ENCODE data around the gene ZG16. TPM values are rescaled to one million over a fixed set of nuclear protein-coding genes. Genes with fewer than 3 reads are reported as not detected.

The ZG16 gene
- total RNA-seq, 1 experiment from 2014 or later, result 0.07 TPM

DNA sequence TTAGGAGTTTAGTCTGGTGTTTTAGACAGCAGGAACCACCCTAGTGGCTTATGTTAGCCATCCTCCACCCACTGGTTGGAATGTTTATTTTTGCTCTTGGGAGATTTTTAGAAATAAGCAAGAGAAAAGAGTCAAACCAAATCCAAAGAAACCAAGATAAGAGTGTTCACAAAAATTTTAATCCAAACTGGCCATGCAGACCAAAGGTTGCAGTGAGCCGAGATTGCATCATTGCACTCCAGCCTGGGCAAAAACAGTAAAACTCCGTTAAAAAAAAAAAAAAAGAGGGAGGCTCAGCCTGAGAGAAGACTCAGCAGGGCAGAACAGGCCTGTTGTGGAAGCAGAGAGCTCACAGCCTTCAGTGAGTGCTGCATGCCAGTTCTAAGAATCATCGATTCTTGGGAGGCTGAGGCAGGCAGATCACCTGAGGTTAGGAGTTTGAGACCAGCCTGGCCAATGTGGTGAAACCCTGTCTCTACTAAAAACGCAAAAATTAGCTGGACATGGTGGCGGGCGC is 20.0 kb upstream of the ZG16 start:
- POLR2A ChIA-PET, result interaction anchor here (1.2 kb wide), 1 partner anchor 9 kb away, joined by 4 read pairs; no protein-coding TSS in a partner anchor
- H4K20me1 ChIP-seq (ENCODE audit: insufficient read depth), result no peaks in the 10 kb centered on the region
- no peak overlapping the region for H3K27ac ChIP-seq (ENCODE audit: low read depth, low read length)
- H3K9ac ChIP-seq (ENCODE audit: low read length), result no peak overlapping the region
- H2AFZ ChIP-seq (ENCODE audit: low read depth, low read length, poor library complexity, severe bottlenecking), result no peak overlapping the region
- H3K36me3 ChIP-seq (ENCODE audit: control insufficient read depth in 1 of 2, insufficient read depth in 2 of 2, low read length in 2 of 2), result no peaks in the 10 kb centered on the region
- no TSS peak for BruUV-seq (replicated peaks)
- H3K4me1 ChIP-seq (ENCODE audit: control insufficient read depth in 1 of 2, insufficient read depth in 2 of 2, low read length in 2 of 2), result peaks cover 0 to 2% of the 10 kb centered on the region in 2 experiments; a peak in 1 of 4 replicates
- H3K9me3 ChIP-seq (ENCODE audit: control insufficient read depth in 1 of 2, insufficient read depth in 1 of 2, low read depth in 1 of 2, low read length in 2 of 2), result no peaks in the 10 kb centered on the region
- RAD21 ChIA-PET (ENCODE audit: low non-redundant PET in 1 of 2, low total read pairs in 2 of 2, uncharacterized antibody in 2 of 2, unreplicated experiment in 2 of 2), result no interaction called here
- intact Hi-C loops (cut with micrococcal nuclease), result no loop called here
- ATAC-seq (no peak), DNase-seq (ENCODE audit: low read depth, low spot score) (no peak)
- H3K4me3 ChIP-seq (replicated peaks in 1 of 2; ENCODE audit: low read depth in 1 of 2, low read length in 2 of 2), result no peak overlapping the region
- no peaks in the 10 kb centered on the region for H3K79me2 ChIP-seq (ENCODE audit: insufficient read depth, low read length)
- TF ChIP-seq EGR1 (IDR thresholded peaks at IDR 0.05; ENCODE audit: low read depth) (no peak), EZH2 (IDR thresholded peaks at IDR 0.05) (no peak), ZNF274 (IDR thresholded peaks at IDR 0.05; ENCODE audit: low read depth, low read length) (no peak)
- no peak overlapping the region for H3K4me2 ChIP-seq (ENCODE audit: low read length)
- CTCF ChIA-PET, result no interaction called here
- H3K9me2 ChIP-seq (ENCODE audit: insufficient read depth), result no peaks in the 10 kb centered on the region
- H3K27me3 ChIP-seq (ENCODE audit: insufficient read depth, low read length), result no peaks in the 10 kb centered on the region

GRCh38 chr16:29760567-29761279 is 17.3 kb upstream of the ZG16 start:
- no TSS peak for BruUV-seq (replicated peaks)
- H3K27me3 ChIP-seq (ENCODE audit: insufficient read depth, low read length), result no peaks in the 10 kb centered on the region
- H3K9me3 ChIP-seq (ENCODE audit: control insufficient read depth in 1 of 2, insufficient read depth in 1 of 2, low read depth in 1 of 2, low read length in 2 of 2), result no peaks in the 10 kb centered on the region
- ChIA-PET CTCF (no interaction called here), RAD21 (ENCODE audit: low non-redundant PET in 1 of 2, low total read pairs in 2 of 2, uncharacterized antibody in 2 of 2, unreplicated experiment in 2 of 2) (no interaction called here), POLR2A (no interaction called here)
- H3K4me1 ChIP-seq (ENCODE audit: control insufficient read depth in 1 of 2, insufficient read depth in 2 of 2, low read length in 2 of 2), result peaks cover 14 to 17% of the 10 kb centered on the region in 2 experiments
- H3K4me3 ChIP-seq (replicated peaks in 1 of 2; ENCODE audit: low read depth in 1 of 2, low read length in 2 of 2), result no peak overlapping the region
- H3K4me2 ChIP-seq (ENCODE audit: low read length), result no peak overlapping the region
- H2AFZ ChIP-seq (ENCODE audit: low read depth, low read length, poor library complexity, severe bottlenecking), result no peak overlapping the region
- intact Hi-C loops (cut with micrococcal nuclease), result no loop called here
- no peak overlapping the region for H3K27ac ChIP-seq (ENCODE audit: low read depth, low read length)
- ATAC-seq (no peak), DNase-seq (ENCODE audit: low read depth, low spot score) (no peak)
- H4K20me1 ChIP-seq (ENCODE audit: insufficient read depth), result no peaks in the 10 kb centered on the region
- H3K9ac ChIP-seq (ENCODE audit: low read length), result no peak overlapping the region
- H3K36me3 ChIP-seq (ENCODE audit: control insufficient read depth in 1 of 2, insufficient read depth in 2 of 2, low read length in 2 of 2), result no peaks in the 10 kb centered on the region
- no peaks in the 10 kb centered on the region for H3K79me2 ChIP-seq (ENCODE audit: insufficient read depth, low read length)
- no peaks in the 10 kb centered on the region for H3K9me2 ChIP-seq (ENCODE audit: insufficient read depth)
- TF ChIP-seq ZNF274 (IDR thresholded peaks at IDR 0.05; ENCODE audit: low read depth, low read length) (no peak), SP1 (IDR thresholded peaks at IDR 0.05; ENCODE audit: low read depth) (no peak), EGR1 (IDR thresholded peaks at IDR 0.05; ENCODE audit: low read depth) (no peak), POLR2A (IDR thresholded peaks at IDR 0.05; ENCODE audit: borderline replicate concordance, extremely low read depth, insufficient read depth, insufficient read length) (no peak), RAD21 (IDR thresholded peaks at IDR 0.05; ENCODE audit: low read depth) (no peak), MAX (IDR thresholded peaks at IDR 0.05) (no peak), JUND (IDR thresholded peaks at IDR 0.05) (no peak), EZH2 (IDR thresholded peaks at IDR 0.05) (no peak), CBX3 (IDR thresholded peaks at IDR 0.05; ENCODE audit: low read depth) (no peak), YY1 (IDR thresholded peaks at IDR 0.05; ENCODE audit: extremely low read depth, insufficient replicate concordance, low read depth, low read length) (no peak), FOSL1 (IDR thresholded peaks at IDR 0.05; ENCODE audit: low read depth) (no peak), SRF (IDR thresholded peaks at IDR 0.05; ENCODE audit: low read depth) (no peak), CEBPB (IDR thresholded peaks at IDR 0.05; ENCODE audit: low read depth) (no peak), EZH2phosphoT487 (IDR thresholded peaks at IDR 0.05; ENCODE audit: borderline replicate concordance) (no peak)
- TF ChIP-seq, protein P1, sequence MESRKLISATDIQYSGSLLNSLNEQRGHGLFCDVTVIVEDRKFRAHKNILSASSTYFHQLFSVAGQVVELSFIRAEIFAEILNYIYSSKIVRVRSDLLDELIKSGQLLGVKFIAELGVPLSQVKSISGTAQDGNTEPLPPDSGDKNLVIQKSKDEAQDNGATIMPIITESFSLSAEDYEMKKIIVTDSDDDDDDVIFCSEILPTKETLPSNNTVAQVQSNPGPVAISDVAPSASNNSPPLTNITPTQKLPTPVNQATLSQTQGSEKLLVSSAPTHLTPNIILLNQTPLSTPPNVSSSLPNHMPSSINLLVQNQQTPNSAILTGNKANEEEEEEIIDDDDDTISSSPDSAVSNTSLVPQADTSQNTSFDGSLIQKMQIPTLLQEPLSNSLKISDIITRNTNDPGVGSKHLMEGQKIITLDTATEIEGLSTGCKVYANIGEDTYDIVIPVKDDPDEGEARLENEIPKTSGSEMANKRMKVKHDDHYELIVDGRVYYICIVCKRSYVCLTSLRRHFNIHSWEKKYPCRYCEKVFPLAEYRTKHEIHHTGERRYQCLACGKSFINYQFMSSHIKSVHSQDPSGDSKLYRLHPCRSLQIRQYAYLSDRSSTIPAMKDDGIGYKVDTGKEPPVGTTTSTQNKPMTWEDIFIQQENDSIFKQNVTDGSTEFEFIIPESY (IDR thresholded peaks at IDR 0.05; ENCODE audit: extremely low read depth, insufficient replicate concordance, low read length), result no peak
